ENCODE measurements around the gene LEMD3.

DNA sequence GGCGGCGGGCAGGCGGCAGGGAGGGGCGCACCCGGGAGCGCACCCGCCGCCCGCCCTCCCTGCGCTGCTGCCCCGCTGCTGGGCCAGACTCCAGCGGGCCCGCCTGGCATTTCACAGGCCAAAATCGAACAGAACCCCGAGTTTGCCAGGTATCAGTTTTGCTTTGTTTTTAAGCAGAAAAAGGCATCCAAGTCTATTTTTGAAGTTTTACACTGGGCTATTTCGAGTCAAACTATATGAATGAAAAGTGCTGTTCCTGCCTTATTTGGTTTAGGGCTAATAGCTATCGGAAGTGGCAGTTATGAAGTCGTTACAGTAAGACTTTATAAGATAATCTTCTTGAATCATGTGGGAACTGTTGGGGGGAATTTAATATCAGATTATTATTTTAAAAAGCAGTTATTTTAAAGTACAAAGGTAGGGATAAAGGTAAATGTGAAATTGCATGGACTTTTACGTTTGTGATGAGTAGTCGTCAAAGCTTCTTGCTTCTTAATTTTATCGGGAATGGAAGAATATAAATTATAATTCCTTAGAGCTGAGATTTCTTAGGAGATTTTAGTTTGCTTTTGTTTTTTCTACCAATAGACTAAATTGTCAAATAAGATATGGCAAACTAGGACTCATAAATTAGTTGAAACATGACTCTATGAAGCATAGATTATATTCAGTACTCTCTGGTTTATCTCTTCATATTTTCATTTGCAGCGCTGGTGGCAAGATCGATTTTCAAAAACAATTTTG is 110.2 kb downstream of the LEMD3 start:
- TF ChIP-seq, protein P1, sequence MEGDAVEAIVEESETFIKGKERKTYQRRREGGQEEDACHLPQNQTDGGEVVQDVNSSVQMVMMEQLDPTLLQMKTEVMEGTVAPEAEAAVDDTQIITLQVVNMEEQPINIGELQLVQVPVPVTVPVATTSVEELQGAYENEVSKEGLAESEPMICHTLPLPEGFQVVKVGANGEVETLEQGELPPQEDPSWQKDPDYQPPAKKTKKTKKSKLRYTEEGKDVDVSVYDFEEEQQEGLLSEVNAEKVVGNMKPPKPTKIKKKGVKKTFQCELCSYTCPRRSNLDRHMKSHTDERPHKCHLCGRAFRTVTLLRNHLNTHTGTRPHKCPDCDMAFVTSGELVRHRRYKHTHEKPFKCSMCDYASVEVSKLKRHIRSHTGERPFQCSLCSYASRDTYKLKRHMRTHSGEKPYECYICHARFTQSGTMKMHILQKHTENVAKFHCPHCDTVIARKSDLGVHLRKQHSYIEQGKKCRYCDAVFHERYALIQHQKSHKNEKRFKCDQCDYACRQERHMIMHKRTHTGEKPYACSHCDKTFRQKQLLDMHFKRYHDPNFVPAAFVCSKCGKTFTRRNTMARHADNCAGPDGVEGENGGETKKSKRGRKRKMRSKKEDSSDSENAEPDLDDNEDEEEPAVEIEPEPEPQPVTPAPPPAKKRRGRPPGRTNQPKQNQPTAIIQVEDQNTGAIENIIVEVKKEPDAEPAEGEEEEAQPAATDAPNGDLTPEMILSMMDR (conservative IDR thresholded peaks at IDR 0.05; ENCODE audit: low read length): no peak
- peak; percentile 25; the same call in 1 of the 2 replicates for TF ChIP-seq EZH2phosphoT487 (IDR thresholded peaks at IDR 0.05; ENCODE audit: borderline replicate concordance, low read depth, low read length)
